ENCODE measurements around the gene TNFRSF18. TPM values are rescaled to one million over a fixed set of nuclear protein-coding genes. Genes with fewer than 3 reads are reported as not detected.

The TNFRSF18 gene
- total RNA-seq, 6 experiments from 2014 or later: 0.24 to 0.27 TPM; not detected in 4

- DNase-seq (no peak), ATAC-seq (no peak)
- no peak overlapping the region for H3K27ac ChIP-seq
- H3K9me3 ChIP-seq: no peaks in the 10 kb centered on the region
- intact Hi-C loops (cut with DNase I): no loop called here
- no peak overlapping the region for H3K4me3 ChIP-seq
- TF ChIP-seq POLR2A (IDR thresholded peaks at IDR 0.05): no peak
- no peak for TF ChIP-seq CTCF (IDR thresholded peaks at IDR 0.05)
- 92% methylated on average over 29 of the region's 44 CpGs for WGBS (ENCODE audit: insufficient coverage, low coverage, low lambda C conversion rate, missing lambda C conversion rate)
- H3K36me3 ChIP-seq: peaks cover 0 to 65% (median 11%) of the 10 kb centered on the region in 4 donors
- no peaks in the 10 kb centered on the region for H3K4me1 ChIP-seq
- no peaks in the 10 kb centered on the region for H3K27me3 ChIP-seq
Measured at GRCh38 chr1:1222575-1223225, 16.3 kb upstream of the TNFRSF18 start.

GRCh38 chr1:1221887-1222574 lies 15.6 kb upstream of the TNFRSF18 start:
- Histone ChIP-seq H3K4me1 (no peaks in the 10 kb centered on the region), H3K4me3 (no peak overlapping the region), H3K9me3 (no peaks in the 10 kb centered on the region), H3K27ac (no peak overlapping the region), H3K27me3 (no peaks in the 10 kb centered on the region), H3K36me3 (peaks cover 0 to 68% (median 11%) of the 10 kb centered on the region in 4 donors)
- DNase-seq: no peak
- intact Hi-C loops (cut with DNase I): no loop called here
- ATAC-seq: no peak
- TF ChIP-seq CTCF (IDR thresholded peaks at IDR 0.05) (no peak), POLR2A (IDR thresholded peaks at IDR 0.05) (no peak)
- 73% methylated on average over 8 of the region's 30 CpGs for WGBS (ENCODE audit: insufficient coverage, low coverage, low lambda C conversion rate, missing lambda C conversion rate)

- WGBS (ENCODE audit: insufficient coverage, low coverage, low lambda C conversion rate, missing lambda C conversion rate): no CpG with 5 or more reads among the region's 24 CpGs
- peaks cover 0 to 67% (median 10%) of the 10 kb centered on the region in 4 donors for H3K36me3 ChIP-seq
- no peaks in the 10 kb centered on the region for H3K27me3 ChIP-seq
- no peak overlapping the region for H3K27ac ChIP-seq
- TF ChIP-seq POLR2A (IDR thresholded peaks at IDR 0.05) (no peak), CTCF (IDR thresholded peaks at IDR 0.05) (no peak)
- intact Hi-C loops (cut with DNase I): no loop called here
- DNase-seq: no peak
- no peak for ATAC-seq
- no peaks in the 10 kb centered on the region for H3K4me1 ChIP-seq
- H3K4me3 ChIP-seq: no peak overlapping the region
- H3K9me3 ChIP-seq: no peaks in the 10 kb centered on the region
Measured at GRCh38 chr1:1220197-1220596, 13.8 kb upstream of the TNFRSF18 start.

- Histone ChIP-seq H3K4me3 (no peak overlapping the region), H3K27me3 (no peaks in the 10 kb centered on the region), H3K36me3 (peaks cover 0 to 63% (median 10%) of the 10 kb centered on the region in 4 donors), H3K9me3 (no peaks in the 10 kb centered on the region), H3K4me1 (no peaks in the 10 kb centered on the region), H3K27ac (no peak overlapping the region)
- intact Hi-C loops (cut with DNase I): no loop called here
- TF ChIP-seq CTCF (IDR thresholded peaks at IDR 0.05) (no peak), POLR2A (IDR thresholded peaks at IDR 0.05) (no peak)
- 80% methylated on average over 1 of the region's 20 CpGs for WGBS (ENCODE audit: insufficient coverage, low coverage, low lambda C conversion rate, missing lambda C conversion rate)
- DNase-seq (no peak), ATAC-seq (no peak)
Measured at GRCh38 chr1:1219341-1219740, 12.9 kb upstream of the TNFRSF18 start.

Measured in right lobe of liver (tissue), 6 donors.